Spleen (tissue), 7 donors: ENCODE measurements around the gene TLK2.

Experiments
- POLR2AphosphoS5 ChIP-seq, 3 donors: sonication (generic); formaldehyde crosslinking; IDR thresholded peaks; one replicate each; pipeline ENCODE4 v1.5.1; 2017; ENCODE audit warnings: antibody characterized with exemption in 3 of 3
- TF ChIP-seq, protein P1 (sequence below), 11 experiments: fragments of 200-600 bp in 7 of 11; fragments of 450-650 bp in 4 of 11; sonication (generic) in 4 of 11; IDR thresholded peaks in 8 of 11; conservative IDR thresholded peaks in 3 of 11; 1 replicate in 7 of 11; 2 replicates in 4 of 11; pipeline versions ENCODE4 v1.4.0 to v1.8.0; 2016 to 2021; ENCODE audit warnings: antibody characterized with exemption in 11 of 11, inconsistent platforms in 4 of 11, mild to moderate bottlenecking in 1 of 11
- donor health status: DM: no; HTN: no; CAD: no; lungs with moderate emphysema.
- donor health status: DM: no; HTN: no; CAD: no.
- donor health status: DM: no; HTN: no; CAD: no.

- TF ChIP-seq, protein P1, sequence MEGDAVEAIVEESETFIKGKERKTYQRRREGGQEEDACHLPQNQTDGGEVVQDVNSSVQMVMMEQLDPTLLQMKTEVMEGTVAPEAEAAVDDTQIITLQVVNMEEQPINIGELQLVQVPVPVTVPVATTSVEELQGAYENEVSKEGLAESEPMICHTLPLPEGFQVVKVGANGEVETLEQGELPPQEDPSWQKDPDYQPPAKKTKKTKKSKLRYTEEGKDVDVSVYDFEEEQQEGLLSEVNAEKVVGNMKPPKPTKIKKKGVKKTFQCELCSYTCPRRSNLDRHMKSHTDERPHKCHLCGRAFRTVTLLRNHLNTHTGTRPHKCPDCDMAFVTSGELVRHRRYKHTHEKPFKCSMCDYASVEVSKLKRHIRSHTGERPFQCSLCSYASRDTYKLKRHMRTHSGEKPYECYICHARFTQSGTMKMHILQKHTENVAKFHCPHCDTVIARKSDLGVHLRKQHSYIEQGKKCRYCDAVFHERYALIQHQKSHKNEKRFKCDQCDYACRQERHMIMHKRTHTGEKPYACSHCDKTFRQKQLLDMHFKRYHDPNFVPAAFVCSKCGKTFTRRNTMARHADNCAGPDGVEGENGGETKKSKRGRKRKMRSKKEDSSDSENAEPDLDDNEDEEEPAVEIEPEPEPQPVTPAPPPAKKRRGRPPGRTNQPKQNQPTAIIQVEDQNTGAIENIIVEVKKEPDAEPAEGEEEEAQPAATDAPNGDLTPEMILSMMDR (IDR thresholded peaks at IDR 0.05 in 8 of 11, conservative IDR thresholded peaks at IDR 0.05 in 3 of 11), result no peak
- TF ChIP-seq POLR2AphosphoS5 (IDR thresholded peaks at IDR 0.05), result no peak
These were observed 162.5 kb downstream of the TLK2 start for GRCh38 chr17:62641153-62641552.
